ENCODE data around the gene LSMEM2. TPM values are rescaled to one million over a fixed set of nuclear protein-coding genes. Genes with fewer than 3 reads are reported as not detected.

The LSMEM2 gene
- total and polyA plus RNA-seq, 2 experiments from 2014 or later, result not detected

DNA sequence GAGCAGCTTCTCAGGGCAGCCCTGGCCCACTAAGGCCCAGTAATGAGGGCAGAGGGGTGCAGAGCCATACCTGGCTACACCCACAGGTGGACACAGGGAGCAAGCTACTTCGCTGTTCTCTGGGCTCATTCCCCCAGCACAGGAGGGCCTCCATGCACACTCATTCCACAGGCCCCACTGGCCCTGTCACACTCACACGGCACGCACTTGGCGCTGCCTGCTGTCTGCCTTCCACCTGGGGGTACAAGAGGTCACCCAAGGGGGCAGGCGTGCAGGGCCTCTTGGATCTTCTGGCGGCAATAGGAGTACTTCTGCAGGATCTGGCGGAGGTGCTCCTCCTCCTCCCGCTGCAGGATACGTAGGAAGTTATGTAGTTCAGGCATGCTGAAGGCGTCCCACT is 51.4 kb downstream of the LSMEM2 start:
- 98% methylated on average over 10 of the region's 10 CpGs for WGBS (ENCODE audit: low lambda C conversion rate, missing lambda C conversion rate)
- H3K36me3 ChIP-seq (replicated peaks; ENCODE audit: insufficient read depth, low read depth), result no peaks in the 10 kb centered on the region
- H4K20me1 ChIP-seq (ENCODE audit: insufficient read depth, poor library complexity, severe bottlenecking), result peaks cover 5% of the 10 kb centered on the region
- no peaks in the 10 kb centered on the region for H3K9me3 ChIP-seq (ENCODE audit: low read depth)
- H2AFZ ChIP-seq, result no peak overlapping the region
- H3K4me2 ChIP-seq, result no peak overlapping the region
- TF ChIP-seq, protein P1, sequence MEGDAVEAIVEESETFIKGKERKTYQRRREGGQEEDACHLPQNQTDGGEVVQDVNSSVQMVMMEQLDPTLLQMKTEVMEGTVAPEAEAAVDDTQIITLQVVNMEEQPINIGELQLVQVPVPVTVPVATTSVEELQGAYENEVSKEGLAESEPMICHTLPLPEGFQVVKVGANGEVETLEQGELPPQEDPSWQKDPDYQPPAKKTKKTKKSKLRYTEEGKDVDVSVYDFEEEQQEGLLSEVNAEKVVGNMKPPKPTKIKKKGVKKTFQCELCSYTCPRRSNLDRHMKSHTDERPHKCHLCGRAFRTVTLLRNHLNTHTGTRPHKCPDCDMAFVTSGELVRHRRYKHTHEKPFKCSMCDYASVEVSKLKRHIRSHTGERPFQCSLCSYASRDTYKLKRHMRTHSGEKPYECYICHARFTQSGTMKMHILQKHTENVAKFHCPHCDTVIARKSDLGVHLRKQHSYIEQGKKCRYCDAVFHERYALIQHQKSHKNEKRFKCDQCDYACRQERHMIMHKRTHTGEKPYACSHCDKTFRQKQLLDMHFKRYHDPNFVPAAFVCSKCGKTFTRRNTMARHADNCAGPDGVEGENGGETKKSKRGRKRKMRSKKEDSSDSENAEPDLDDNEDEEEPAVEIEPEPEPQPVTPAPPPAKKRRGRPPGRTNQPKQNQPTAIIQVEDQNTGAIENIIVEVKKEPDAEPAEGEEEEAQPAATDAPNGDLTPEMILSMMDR (IDR thresholded peaks at IDR 0.05; ENCODE audit: poor library complexity), result no peak
- no peak for TF ChIP-seq EZH2phosphoT487 (IDR thresholded peaks at IDR 0.05; ENCODE audit: low read depth, severe bottlenecking, unreplicated experiment)
- no peak for TF ChIP-seq EZH2 (IDR thresholded peaks at IDR 0.05; ENCODE audit: borderline replicate concordance)
- H3K9me2 ChIP-seq (replicated peaks; ENCODE audit: insufficient read depth), result no peaks in the 10 kb centered on the region
- peaks cover 12% of the 10 kb centered on the region for H3K4me1 ChIP-seq (ENCODE audit: insufficient read depth)
- peaks cover 54% of the 10 kb centered on the region for H3K79me2 ChIP-seq
- no peak overlapping the region for H3K4me3 ChIP-seq
- no peaks in the 10 kb centered on the region for H3K27me3 ChIP-seq
- no peak for DNase-seq (ENCODE audit: low spot score)
- no peak overlapping the region for H3K27ac ChIP-seq

DNA sequence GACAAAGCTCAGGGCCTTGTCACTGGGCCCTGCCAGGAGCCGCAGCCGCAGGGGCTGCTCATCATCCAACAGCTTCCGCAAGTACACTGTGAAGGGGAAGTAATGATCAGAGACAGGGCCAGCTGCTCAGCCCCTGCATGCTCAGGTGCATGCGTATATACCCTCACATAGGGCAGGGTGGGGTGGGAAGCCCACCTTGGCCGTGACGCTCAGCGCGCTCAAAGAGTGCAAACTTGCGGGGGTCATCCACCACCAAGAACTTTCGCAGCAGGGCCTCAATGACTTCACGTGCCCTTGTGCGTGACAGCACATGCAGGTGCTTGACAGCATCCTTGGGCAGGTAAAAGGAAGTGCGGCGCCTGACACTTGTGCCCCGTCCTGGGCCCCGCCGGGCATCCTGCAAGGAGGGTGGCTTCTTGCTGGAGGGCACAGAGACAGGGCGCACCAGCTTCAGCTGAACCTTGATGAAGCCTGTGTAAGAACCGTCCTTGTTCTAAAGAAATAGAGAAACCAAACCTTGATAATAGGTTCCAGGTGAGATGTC is 52.5 kb downstream of the LSMEM2 start:
- no peaks in the 10 kb centered on the region for H3K27me3 ChIP-seq

DNA sequence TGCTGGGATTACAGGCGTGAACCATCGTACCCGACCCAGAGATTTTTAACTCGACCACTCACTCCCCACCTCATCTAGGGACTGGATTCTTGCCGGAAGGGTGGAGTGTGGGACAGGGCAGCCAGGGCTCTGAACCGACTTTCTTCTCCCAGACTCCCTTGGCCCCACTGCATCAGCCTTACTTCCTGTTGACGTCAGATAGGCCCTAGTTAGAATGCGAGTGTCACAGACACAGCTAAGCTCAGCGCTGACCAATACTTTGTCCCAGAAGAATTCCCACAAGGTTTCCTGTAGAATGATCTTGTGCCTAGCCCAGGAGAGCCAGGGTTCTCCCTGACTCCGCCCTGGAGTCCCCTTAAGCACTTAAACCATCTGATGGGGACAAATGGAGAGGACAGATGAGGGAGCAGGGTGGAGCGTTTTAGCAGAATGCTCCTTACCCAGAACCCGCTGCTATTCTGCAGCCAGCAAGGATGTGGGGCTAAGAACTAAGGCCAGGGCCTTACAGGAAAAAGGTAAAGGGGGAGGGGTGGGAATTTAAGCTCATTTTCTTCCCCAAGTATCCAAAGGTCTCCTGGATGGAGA is 54.9 kb downstream of the LSMEM2 start:
- Histone ChIP-seq H2AFZ (no peak overlapping the region), H4K20me1 (ENCODE audit: insufficient read depth, poor library complexity, severe bottlenecking) (peaks cover 3% of the 10 kb centered on the region), H3K79me2 (peaks cover 47% of the 10 kb centered on the region), H3K4me3 (no peak overlapping the region), H3K27ac (no peak overlapping the region), H3K27me3 (no peaks in the 10 kb centered on the region), H3K9me2 (replicated peaks; ENCODE audit: insufficient read depth) (no peaks in the 10 kb centered on the region), H3K4me2 (peak overlapping the region; percentile 93), H3K9me3 (ENCODE audit: low read depth) (no peaks in the 10 kb centered on the region), H3K36me3 (replicated peaks; ENCODE audit: insufficient read depth, low read depth) (no peaks in the 10 kb centered on the region), H3K4me1 (ENCODE audit: insufficient read depth) (peaks cover 24% of the 10 kb centered on the region)
- TF ChIP-seq, protein P1 (IDR thresholded peaks at IDR 0.05; ENCODE audit: poor library complexity), result no peak
- TF ChIP-seq EZH2 (IDR thresholded peaks at IDR 0.05; ENCODE audit: borderline replicate concordance) (no peak), EZH2phosphoT487 (IDR thresholded peaks at IDR 0.05; ENCODE audit: low read depth, severe bottlenecking, unreplicated experiment) (no peak)
- 88% methylated on average over 12 of the region's 12 CpGs for WGBS (ENCODE audit: low lambda C conversion rate, missing lambda C conversion rate)
- no peak for DNase-seq (ENCODE audit: low spot score)

More for the DNA sequence above, 52.5 kb downstream of the LSMEM2 start:
- H3K9me2 ChIP-seq (replicated peaks; ENCODE audit: insufficient read depth), result no peaks in the 10 kb centered on the region
- no peaks in the 10 kb centered on the region for H3K9me3 ChIP-seq (ENCODE audit: low read depth)
- no peaks in the 10 kb centered on the region for H3K36me3 ChIP-seq (replicated peaks; ENCODE audit: insufficient read depth, low read depth)
- TF ChIP-seq EZH2phosphoT487 (IDR thresholded peaks at IDR 0.05; ENCODE audit: low read depth, severe bottlenecking, unreplicated experiment), result no peak
- TF ChIP-seq EZH2 (IDR thresholded peaks at IDR 0.05; ENCODE audit: borderline replicate concordance), result no peak
- H3K27ac ChIP-seq, result no peak overlapping the region
- no peak overlapping the region for H3K4me2 ChIP-seq
- no peak for DNase-seq (ENCODE audit: low spot score)
- H3K4me1 ChIP-seq (ENCODE audit: insufficient read depth), result peaks cover 22% of the 10 kb centered on the region
- H3K4me3 ChIP-seq, result no peak overlapping the region
- H3K79me2 ChIP-seq, result peaks cover 60% of the 10 kb centered on the region
- 99% methylated on average over 15 of the region's 19 CpGs for WGBS (ENCODE audit: low lambda C conversion rate, missing lambda C conversion rate)
- H2AFZ ChIP-seq, result no peak overlapping the region
- H4K20me1 ChIP-seq (ENCODE audit: insufficient read depth, poor library complexity, severe bottlenecking), result peaks cover 5% of the 10 kb centered on the region

DNA sequence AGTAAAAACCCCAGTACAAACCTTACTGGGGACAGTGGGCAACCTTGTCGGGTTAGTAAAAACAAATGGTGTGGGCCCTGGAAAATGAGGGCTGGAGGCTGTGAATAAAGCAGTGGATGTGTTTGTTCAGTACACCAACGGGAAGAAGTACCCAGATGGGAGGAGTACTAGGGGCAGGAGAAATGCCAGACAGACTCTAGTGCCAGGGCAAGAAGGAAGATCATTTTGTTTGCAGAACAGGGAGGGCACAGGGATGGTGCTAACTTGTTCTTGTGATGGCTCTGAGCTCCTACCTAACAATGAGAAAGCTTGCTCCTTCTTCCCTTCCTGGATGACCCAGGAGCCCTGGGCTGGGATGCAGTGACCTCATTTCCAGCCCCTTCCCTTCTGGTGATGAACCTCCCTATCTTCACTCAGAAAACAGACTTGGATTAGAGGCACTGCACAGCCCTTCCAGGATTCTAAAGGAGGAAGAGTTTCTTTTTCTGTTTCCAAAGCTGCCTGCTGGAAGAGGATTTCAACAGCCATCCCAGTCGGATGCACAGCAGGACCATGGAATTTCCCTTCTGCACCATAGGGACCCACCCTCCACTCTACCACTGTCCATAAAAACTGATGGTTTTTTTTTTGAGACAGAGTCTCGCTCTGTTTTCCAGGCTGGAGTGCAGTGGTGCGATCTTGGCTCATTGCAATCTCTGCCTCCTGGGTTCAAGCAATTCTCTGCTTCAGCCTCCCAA is 55.6 kb downstream of the LSMEM2 start:
- no peak for TF ChIP-seq EZH2phosphoT487 (IDR thresholded peaks at IDR 0.05; ENCODE audit: low read depth, severe bottlenecking, unreplicated experiment)
- TF ChIP-seq EZH2 (IDR thresholded peaks at IDR 0.05; ENCODE audit: borderline replicate concordance), result no peak
- TF ChIP-seq, protein P1 (IDR thresholded peaks at IDR 0.05; ENCODE audit: poor library complexity), result no peak
- Histone ChIP-seq H3K9me3 (ENCODE audit: low read depth) (no peaks in the 10 kb centered on the region), H3K4me1 (ENCODE audit: insufficient read depth) (peaks cover 24% of the 10 kb centered on the region), H3K9me2 (replicated peaks; ENCODE audit: insufficient read depth) (no peaks in the 10 kb centered on the region), H2AFZ (no peak overlapping the region), H3K27me3 (peaks cover under 1% of the 10 kb centered on the region), H3K27ac (peak overlapping the region; percentile 92), H3K36me3 (replicated peaks; ENCODE audit: insufficient read depth, low read depth) (no peaks in the 10 kb centered on the region), H3K79me2 (peaks cover 47% of the 10 kb centered on the region), H4K20me1 (ENCODE audit: insufficient read depth, poor library complexity, severe bottlenecking) (peaks cover 3% of the 10 kb centered on the region), H3K4me2 (peak overlapping the region; percentile 93), H3K4me3 (no peak overlapping the region)
- WGBS (ENCODE audit: low lambda C conversion rate, missing lambda C conversion rate), result 85% methylated on average over 5 of the region's 5 CpGs
- no peak for DNase-seq (ENCODE audit: low spot score)

All from hepatocyte (in vitro differentiated cells).